Measurements from ENCODE around the gene NDUFA6. TPM values are rescaled to one million over a fixed set of nuclear protein-coding genes. Genes with fewer than 3 reads are reported as not detected.

NDUFA6 gene
- total RNA-seq, 2 donors from 2014 or later: 96.2 to 125 TPM

DNA sequence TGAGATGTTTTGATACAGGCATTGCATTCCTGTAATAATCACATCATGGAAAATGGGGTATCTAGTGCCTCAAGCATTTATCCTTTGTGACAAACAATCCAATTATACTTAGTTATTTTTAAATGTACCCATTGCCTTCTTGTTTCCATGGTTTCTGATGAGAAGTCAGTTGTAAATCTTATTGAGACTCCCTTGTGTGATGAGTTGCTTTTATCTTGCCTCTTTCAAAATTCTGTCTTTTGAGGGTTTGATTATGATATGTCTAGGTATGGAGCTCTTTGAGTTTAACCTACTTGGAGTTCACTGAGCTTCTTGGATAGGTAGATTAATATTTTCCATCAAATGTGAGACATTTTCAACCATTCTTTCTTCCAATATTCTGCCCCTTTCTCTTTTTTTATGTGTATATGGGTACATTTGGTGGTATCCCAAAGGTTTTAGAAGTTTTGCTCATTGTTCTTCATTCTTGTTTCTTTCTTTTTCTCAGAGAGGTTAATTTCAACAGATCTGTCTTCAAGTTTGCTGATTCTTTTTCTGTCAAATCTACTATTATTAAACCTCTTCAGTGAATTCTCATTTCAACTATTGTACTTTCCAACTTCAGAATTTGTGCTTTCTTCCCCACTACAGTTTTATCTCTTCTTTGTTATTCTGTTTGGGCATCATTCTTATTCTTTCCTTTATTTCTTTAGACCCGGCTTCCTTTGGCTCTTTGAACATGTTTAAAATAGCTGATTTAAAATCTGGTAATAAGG lies 33.6 kb downstream of the NDUFA6 start:
- intact Hi-C loops (cut with DNase I, micrococcal nuclease): no loop called here
- DNase-seq (no peak), ATAC-seq (no peak)

DNA sequence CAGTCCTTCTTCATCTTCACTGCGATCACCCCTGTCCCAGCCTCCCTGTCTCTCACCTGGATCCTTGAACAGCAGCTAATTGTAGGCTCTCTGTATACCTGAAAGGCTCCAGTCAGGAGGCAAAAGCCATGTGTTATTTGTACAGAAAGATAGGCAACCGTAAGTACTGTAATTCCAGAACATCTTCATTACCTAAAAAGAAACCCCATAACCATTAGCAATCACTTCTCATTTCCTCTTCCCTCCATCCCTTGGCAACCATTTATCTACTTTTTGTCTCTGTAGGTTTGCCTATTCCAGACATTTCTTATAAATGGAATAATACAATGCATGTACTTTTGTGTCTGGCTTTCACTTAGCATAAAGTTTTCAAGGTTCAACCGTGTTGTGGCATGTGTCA lies 37.8 kb downstream of the NDUFA6 start:
- ATAC-seq: no peak
- intact Hi-C loops (cut with DNase I, micrococcal nuclease): no loop called here
- DNase-seq: no peak

DNA sequence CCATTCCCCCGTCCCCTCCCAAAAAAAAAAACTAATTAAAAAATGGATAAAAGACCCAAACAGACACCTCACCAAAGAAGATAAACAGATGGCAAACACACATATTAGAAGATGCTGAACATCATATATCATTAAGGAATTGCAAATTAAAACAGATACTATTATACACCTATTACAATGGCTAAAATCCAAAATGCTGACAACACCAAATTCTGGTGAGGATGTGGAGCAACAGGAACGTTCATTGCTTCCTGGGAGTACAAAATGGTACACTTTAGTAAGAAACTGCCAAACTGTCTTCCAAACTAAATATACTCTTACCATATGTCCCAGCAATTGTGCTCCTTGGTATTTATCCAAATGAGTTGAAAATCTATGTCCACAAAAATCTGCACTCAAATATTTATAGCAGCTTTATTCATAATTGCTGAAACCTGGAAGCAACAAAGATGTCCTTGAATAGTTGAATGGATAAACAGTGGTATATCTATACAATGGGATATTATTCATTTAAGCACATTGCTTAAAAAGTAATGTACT lies 39.9 kb downstream of the NDUFA6 start:
- intact Hi-C loops (cut with DNase I, micrococcal nuclease): no loop called here
- DNase-seq (no peak), ATAC-seq (no peak)

DNA sequence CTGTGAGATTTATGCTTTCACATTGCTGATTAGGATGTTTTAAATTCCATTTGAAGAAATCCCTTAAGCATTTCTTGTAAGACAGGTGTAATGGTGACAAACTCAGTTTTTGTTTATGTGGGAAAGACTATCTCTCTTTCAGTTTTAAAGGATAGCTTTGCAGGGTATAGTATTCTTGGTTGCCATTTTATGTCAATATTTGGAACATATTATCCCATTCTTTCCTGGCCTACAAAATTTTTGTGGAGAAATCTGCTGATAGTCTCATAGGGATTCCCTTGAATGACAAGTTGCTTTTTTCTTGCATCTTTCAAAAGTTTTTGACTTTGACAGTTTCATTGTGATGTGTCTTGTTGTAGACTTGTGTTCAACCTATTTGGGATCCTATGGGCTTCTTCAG lies 48.8 kb downstream of the NDUFA6 start:
- intact Hi-C loops (cut with DNase I, micrococcal nuclease): no loop called here
- no peak for ATAC-seq
- DNase-seq: no peak

DNA sequence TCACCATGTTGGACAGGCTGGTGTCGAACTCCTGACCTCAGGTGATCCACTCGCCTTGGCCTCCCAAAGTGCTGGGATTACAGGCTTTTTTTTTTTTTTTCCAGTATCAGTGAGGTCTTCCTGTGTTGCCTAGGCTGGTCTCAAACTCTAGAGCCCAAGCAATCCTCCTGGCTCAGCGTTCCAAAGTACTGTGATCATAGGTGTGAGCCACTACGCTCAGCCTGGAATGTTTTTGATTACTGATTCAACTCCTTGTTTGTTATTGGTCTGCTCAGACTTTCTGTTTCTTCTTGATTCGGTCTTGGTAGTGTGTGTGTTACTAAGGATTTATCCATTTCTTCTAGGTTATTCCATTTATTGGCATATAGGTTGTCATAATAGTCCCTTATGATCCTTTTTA lies 51.3 kb downstream of the NDUFA6 start:
- ATAC-seq (no peak), DNase-seq (no peak)
- intact Hi-C loops (cut with DNase I, micrococcal nuclease): no loop called here

Other genes starting within 250 kb of the NDUFA6 start
- not detected for gene SHISA8, start 175.7 kb downstream of the NDUFA6 start, total RNA-seq
- 1 to 10 TPM; 1.2 to 1.5 TPM for gene TNFRSF13C, start 164.0 kb downstream of the NDUFA6 start, total RNA-seq
- gene CENPM, start 143.6 kb downstream of the NDUFA6 start, total RNA-seq: 10 to 100 TPM in 1 of 2 donors, 1 to 10 TPM in 1; 7.5 to 16.4 TPM
- gene SEPTIN3, start 121.3 kb downstream of the NDUFA6 start, total RNA-seq: under 1 TPM; 0.43 to 0.56 TPM
- 1 to 10 TPM; 1.3 to 2.1 TPM for gene WBP2NL, start 92.0 kb downstream of the NDUFA6 start, total RNA-seq
- gene NAGA, start 20.0 kb downstream of the NDUFA6 start, total RNA-seq: 10 to 100 TPM; 38.3 to 38.5 TPM
- 10 to 100 TPM; 12.9 to 13.9 TPM for gene PHETA2, start 16.5 kb downstream of the NDUFA6 start, total RNA-seq
- gene SMDT1, start 11.1 kb downstream of the NDUFA6 start, total RNA-seq: 100 to 1,000 TPM; 145 to 148 TPM
- gene CYP2D6, start 40.0 kb upstream of the NDUFA6 start, total RNA-seq: 1 to 10 TPM; 2.0 to 3.9 TPM
- 10 to 100 TPM; 49.4 to 54.9 TPM for gene TCF20, start 179.9 kb upstream of the NDUFA6 start, total RNA-seq

Data from left colon (tissue), 2 donors.